PC-9 (cell line): ENCODE measurements around the gene LHX4.

Experiments
- EZH2 ChIP-seq: fragments of 200-600 bp; sonication (generic); IDR thresholded peaks from 2 replicates; pipeline ENCODE4 v1.8.0; 2017; ENCODE audit warnings: antibody characterized with exemption, low read depth
- TF ChIP-seq, protein P1 (sequence below): fragments of 200-600 bp; sonication (generic); conservative IDR thresholded peaks from 2 replicates; pipeline ENCODE4 v1.6.1; 2017; ENCODE audit warnings: mixed run types, antibody characterized with exemption, mild to moderate bottlenecking, moderate library complexity

DNA sequence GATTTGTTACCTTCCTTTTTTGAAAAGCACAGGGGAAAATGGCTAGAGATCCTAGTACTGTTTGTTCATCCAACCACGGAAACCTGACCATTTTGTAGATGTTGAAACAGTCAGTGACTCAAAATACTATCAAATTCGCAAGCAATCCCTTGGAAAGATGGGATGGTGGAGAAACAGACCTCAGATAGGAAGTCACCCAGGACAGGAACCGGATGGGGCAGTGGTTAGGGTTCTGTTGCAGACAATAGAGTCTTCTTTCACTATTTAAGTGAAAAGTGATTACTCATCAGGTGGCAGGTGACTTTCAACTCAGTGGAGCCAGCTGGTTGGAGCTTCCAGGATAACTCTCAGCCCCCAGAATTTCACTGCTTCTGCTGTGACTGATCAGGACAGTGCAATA lies 17.0 kb downstream of the LHX4 start:
- TF ChIP-seq, protein P1, sequence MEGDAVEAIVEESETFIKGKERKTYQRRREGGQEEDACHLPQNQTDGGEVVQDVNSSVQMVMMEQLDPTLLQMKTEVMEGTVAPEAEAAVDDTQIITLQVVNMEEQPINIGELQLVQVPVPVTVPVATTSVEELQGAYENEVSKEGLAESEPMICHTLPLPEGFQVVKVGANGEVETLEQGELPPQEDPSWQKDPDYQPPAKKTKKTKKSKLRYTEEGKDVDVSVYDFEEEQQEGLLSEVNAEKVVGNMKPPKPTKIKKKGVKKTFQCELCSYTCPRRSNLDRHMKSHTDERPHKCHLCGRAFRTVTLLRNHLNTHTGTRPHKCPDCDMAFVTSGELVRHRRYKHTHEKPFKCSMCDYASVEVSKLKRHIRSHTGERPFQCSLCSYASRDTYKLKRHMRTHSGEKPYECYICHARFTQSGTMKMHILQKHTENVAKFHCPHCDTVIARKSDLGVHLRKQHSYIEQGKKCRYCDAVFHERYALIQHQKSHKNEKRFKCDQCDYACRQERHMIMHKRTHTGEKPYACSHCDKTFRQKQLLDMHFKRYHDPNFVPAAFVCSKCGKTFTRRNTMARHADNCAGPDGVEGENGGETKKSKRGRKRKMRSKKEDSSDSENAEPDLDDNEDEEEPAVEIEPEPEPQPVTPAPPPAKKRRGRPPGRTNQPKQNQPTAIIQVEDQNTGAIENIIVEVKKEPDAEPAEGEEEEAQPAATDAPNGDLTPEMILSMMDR, result no peak
- TF ChIP-seq EZH2, result no peak
